IPS-20b (cell line): Measurements from ENCODE around the gene PGAM1.

Experiments used
- H3K27ac ChIP-seq: one replicate; pipeline ENCODE4 v1.5.1; 2013; ENCODE audit warnings: low read length
- H3K27me3 ChIP-seq: 2 replicates; pipeline ENCODE4 v1.6.1; 2013; ENCODE audit warnings: mild to moderate bottlenecking, low read length, inconsistent platforms; ENCODE audit not compliant: insufficient read depth
- H3K36me3 ChIP-seq: 2 replicates; pipeline ENCODE4 v1.6.1; 2013; ENCODE audit warnings: low read depth, mild to moderate bottlenecking, inconsistent platforms, low read length, moderate library complexity; ENCODE audit not compliant: insufficient read depth
- H3K4me1 ChIP-seq: 2 replicates; pipeline ENCODE4 v1.6.1; 2013; ENCODE audit warnings: mild to moderate bottlenecking, control low read depth, inconsistent platforms, low read length, moderate library complexity; ENCODE audit not compliant: insufficient read depth
- H3K4me3 ChIP-seq: 2 replicates; pipeline ENCODE4 v1.5.1; 2013; ENCODE audit warnings: mild to moderate bottlenecking, low read length, inconsistent platforms
- H3K9ac ChIP-seq: 2 replicates; pipeline ENCODE4 v1.6.1; 2013; ENCODE audit warnings: low read depth, mild to moderate bottlenecking, inconsistent platforms, low read length, moderate library complexity
- H3K9me3 ChIP-seq: 2 replicates; pipeline ENCODE4 v1.6.1; 2013; ENCODE audit warnings: mild to moderate bottlenecking, low read depth, low read length, inconsistent platforms; ENCODE audit not compliant: insufficient read depth

PGAM1 gene

DNA sequence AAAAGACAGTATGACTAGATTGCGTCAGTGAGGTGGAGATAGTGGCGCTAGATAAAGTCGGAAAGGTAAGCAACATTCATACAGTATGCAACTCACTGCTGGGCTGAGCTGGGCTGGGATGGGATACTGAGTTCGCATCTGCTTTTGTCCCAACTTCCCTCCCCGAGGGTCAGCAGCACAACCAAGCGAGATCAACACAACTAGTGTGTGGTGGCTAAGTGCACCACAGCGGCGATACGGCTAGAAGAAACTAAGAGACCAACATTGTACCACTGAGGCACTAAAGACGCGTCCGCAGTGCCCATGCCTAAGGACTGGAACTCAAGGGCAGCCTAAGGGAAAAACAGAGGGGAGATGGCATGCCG lies 19.3 kb downstream of the PGAM1 start:
- H3K9ac ChIP-seq: peak overlapping the region; percentile 94
- H3K27ac ChIP-seq: peak overlapping the region; percentile 11
- peaks cover 31% of the 10 kb centered on the region for H3K36me3 ChIP-seq
- no peaks in the 10 kb centered on the region for H3K9me3 ChIP-seq
- no peaks in the 10 kb centered on the region for H3K27me3 ChIP-seq
- H3K4me3 ChIP-seq: peak overlapping the region; percentile 82
- H3K4me1 ChIP-seq: 0 out of 2 replicates have a peak, but pooled peaks cover 3% of the 10 kb centered on the region

GRCh38 chr10:97445722-97446639 lies 20.0 kb downstream of the PGAM1 start, which contains the start of the genes EXOSC1 and ZDHHC16:
TSS of gene EXOSC1 (minus strand) at chr10:97446006. CDS start at chr10:97445985, 21 bp downstream.
TSS of gene ZDHHC16 (plus strand) at chr10:97446175. CDS start at chr10:97451676, 5,501 bp downstream.
- 0 out of 2 replicates have a peak, but pooled peaks cover 3% of the 10 kb centered on the region for H3K4me1 ChIP-seq
- peak within 1 kb of the TSS; percentile 82 for H3K4me3 ChIP-seq
- H3K9ac ChIP-seq: peak within 1 kb of the TSS; percentile 94
- no peaks in the 10 kb centered on the region for H3K27me3 ChIP-seq
- H3K9me3 ChIP-seq: no peaks in the 10 kb centered on the region
- peaks cover 31% of the 10 kb centered on the region for H3K36me3 ChIP-seq
- H3K27ac ChIP-seq: peak within 1 kb of the TSS; percentile 48

- H3K9ac ChIP-seq: no peak overlapping the region
- no peaks in the 10 kb centered on the region for H3K9me3 ChIP-seq
- H3K36me3 ChIP-seq: peaks cover 57% of the 10 kb centered on the region
- H3K27me3 ChIP-seq: no peaks in the 10 kb centered on the region
- H3K4me1 ChIP-seq: no peaks in the 10 kb centered on the region
- H3K27ac ChIP-seq: no peak overlapping the region
- H3K4me3 ChIP-seq: no peak overlapping the region
Measured at GRCh38 chr10:97450828-97451227, 24.8 kb downstream of the PGAM1 start.

DNA sequence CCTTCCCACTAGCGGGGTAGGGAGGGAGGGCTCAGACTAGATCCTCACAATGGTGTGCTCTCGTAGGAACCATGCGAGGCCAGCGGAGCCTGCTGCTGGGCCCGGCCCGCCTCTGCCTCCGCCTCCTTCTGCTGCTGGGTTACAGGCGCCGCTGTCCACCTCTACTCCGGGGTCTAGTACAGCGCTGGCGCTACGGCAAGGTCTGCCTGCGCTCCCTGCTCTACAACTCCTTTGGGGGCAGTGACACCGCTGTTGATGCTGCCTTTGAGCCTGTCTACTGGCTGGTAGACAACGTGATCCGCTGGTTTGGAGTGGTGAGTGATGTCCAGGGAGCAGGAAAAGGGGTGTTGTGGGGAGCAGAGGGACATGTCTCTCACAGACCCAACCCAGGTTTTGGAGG lies 25.6 kb downstream of the PGAM1 start:
- peaks cover 65% of the 10 kb centered on the region for H3K36me3 ChIP-seq
- H3K27me3 ChIP-seq: no peaks in the 10 kb centered on the region
- no peaks in the 10 kb centered on the region for H3K9me3 ChIP-seq
- no peaks in the 10 kb centered on the region for H3K4me1 ChIP-seq
- no peak overlapping the region for H3K27ac ChIP-seq
- H3K9ac ChIP-seq: no peak overlapping the region
- no peak overlapping the region for H3K4me3 ChIP-seq

DNA sequence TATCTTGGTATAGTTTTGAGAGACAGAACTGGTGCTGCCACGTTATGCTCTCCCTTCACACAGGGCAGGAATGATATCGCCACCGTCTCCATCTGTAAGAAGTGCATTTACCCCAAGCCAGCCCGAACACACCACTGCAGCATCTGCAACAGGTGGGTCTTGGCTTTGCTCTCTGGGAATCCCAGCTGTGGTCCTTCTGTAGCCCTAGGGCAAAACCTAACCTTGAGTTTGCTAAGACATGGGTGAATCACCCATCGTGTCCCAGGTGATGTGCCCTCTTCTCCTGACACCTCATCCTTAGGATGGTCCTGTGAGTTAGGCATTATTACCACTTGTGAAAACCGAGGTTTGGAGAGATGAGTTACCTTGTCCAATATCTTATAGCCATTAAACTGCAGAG lies 26.4 kb downstream of the PGAM1 start:
- Histone ChIP-seq H3K9me3 (no peaks in the 10 kb centered on the region), H3K9ac (no peak overlapping the region), H3K36me3 (peaks cover 72% of the 10 kb centered on the region), H3K27ac (no peak overlapping the region), H3K4me3 (no peak overlapping the region), H3K4me1 (no peaks in the 10 kb centered on the region), H3K27me3 (no peaks in the 10 kb centered on the region)

DNA sequence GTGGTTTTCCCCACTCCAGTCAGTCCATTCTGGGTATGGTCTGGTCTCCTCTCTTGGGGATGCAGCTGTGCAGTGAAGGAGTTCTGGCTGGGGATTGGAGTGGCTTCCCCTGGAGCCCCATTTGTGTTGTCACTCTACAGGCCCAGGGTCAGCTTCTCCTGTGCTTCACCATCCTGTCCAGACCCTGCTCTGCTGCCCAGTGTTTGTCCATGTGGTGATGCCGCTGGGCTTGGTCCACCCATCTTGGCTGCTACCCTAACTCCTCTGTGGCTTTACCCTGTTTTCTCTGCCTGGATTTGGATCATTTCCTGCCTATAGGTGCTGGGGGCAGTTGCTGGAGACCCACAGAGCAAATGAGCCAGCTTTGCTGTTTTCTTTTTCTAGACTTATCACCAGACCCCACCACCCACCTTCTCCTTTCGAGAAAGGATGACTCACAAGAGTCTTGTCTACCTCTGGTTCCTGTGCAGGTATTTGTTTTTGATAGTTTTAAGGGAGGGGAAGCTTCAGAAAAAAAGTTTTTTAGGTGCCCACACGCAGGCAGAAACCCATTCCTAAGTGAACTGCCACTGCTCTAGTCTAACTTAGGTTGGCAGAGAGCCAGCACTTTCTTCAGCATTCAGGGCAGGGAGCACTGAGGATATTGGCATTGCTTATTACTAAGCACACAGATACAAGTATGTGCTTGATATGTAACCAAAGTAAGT lies 28.5 kb downstream of the PGAM1 start:
- no peak overlapping the region for H3K9ac ChIP-seq

GRCh38 chr10:97456034-97456685 lies 30.2 kb downstream of the PGAM1 start:
- Histone ChIP-seq H3K9ac (no peak overlapping the region), H3K9me3 (no peaks in the 10 kb centered on the region), H3K27me3 (no peaks in the 10 kb centered on the region), H3K36me3 (peaks cover 95% of the 10 kb centered on the region), H3K4me3 (no peak overlapping the region), H3K27ac (no peak overlapping the region), H3K4me1 (no peaks in the 10 kb centered on the region)

More for the DNA sequence above, 28.5 kb downstream of the PGAM1 start:
- Histone ChIP-seq H3K4me3 (no peak overlapping the region), H3K36me3 (peaks cover 89% of the 10 kb centered on the region), H3K9me3 (no peaks in the 10 kb centered on the region), H3K27me3 (no peaks in the 10 kb centered on the region), H3K4me1 (no peaks in the 10 kb centered on the region), H3K27ac (no peak overlapping the region)

GRCh38 chr10:97456686-97457065 lies 30.7 kb downstream of the PGAM1 start:
- Histone ChIP-seq H3K4me3 (no peak overlapping the region), H3K9ac (no peak overlapping the region), H3K36me3 (peaks cover 98% of the 10 kb centered on the region), H3K27ac (no peak overlapping the region), H3K9me3 (no peaks in the 10 kb centered on the region), H3K4me1 (no peaks in the 10 kb centered on the region), H3K27me3 (no peaks in the 10 kb centered on the region)

DNA sequence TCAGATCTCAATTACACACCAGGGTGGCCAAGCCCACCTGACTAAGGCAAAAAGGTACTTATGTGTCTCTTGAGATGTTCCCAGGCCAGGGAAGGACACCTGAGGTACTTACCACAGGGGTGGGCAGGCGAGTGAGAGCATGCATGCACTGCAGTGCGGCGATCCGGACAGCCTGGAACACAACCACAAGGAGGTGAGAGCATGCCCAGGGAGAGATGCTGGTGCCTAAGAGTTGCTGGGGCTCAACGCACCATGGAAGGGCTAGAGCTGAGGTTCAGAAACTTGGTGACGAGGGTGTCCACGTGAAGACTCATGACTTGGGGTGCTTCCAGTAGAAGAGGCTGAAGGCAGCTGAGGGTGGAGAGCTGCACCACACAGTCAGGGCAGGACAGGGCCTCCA lies 33.1 kb downstream of the PGAM1 start:
- no peak overlapping the region for H3K4me3 ChIP-seq
- H3K27me3 ChIP-seq: no peaks in the 10 kb centered on the region
- H3K27ac ChIP-seq: no peak overlapping the region
- peaks cover 99% of the 10 kb centered on the region for H3K36me3 ChIP-seq
- H3K9ac ChIP-seq: no peak overlapping the region
- no peaks in the 10 kb centered on the region for H3K9me3 ChIP-seq
- H3K4me1 ChIP-seq: no peaks in the 10 kb centered on the region

GRCh38 chr10:97459933-97460332 lies 33.9 kb downstream of the PGAM1 start:
- Histone ChIP-seq H3K9me3 (no peaks in the 10 kb centered on the region), H3K4me1 (no peaks in the 10 kb centered on the region), H3K27ac (no peak overlapping the region), H3K27me3 (no peaks in the 10 kb centered on the region), H3K36me3 (peaks cover 99% of the 10 kb centered on the region), H3K4me3 (no peak overlapping the region), H3K9ac (no peak overlapping the region)

- Histone ChIP-seq H3K27me3 (no peaks in the 10 kb centered on the region), H3K27ac (no peak overlapping the region), H3K36me3 (peaks cover 99% of the 10 kb centered on the region)
Measured at GRCh38 chr10:97462309-97462708, 36.3 kb downstream of the PGAM1 start.

More at GRCh38 chr10:97462309-97462708, 36.3 kb downstream of the PGAM1 start:
- no peak overlapping the region for H3K4me3 ChIP-seq
- no peak overlapping the region for H3K9ac ChIP-seq
- H3K4me1 ChIP-seq: no peaks in the 10 kb centered on the region
- no peaks in the 10 kb centered on the region for H3K9me3 ChIP-seq
